ENCODE data around the gene ACBD6. TPM values are rescaled to one million over a fixed set of nuclear protein-coding genes. Genes with fewer than 3 reads are reported as not detected.

ACBD6 gene
- total RNA-seq, 1 experiment from 2014 or later = 98.8 TPM

GRCh38 chr1:180281490-180281889 is 220.9 kb downstream of the ACBD6 start:
- DNase-seq (ENCODE audit: low spot score) = no peak
- in situ Hi-C loops (cut with HindIII; ENCODE audit: low sequenced_read_pairs) = no loop called here

GRCh38 chr1:180280617-180281016 is 221.8 kb downstream of the ACBD6 start:
- DNase-seq (ENCODE audit: low spot score) = no peak
- in situ Hi-C loops (cut with HindIII; ENCODE audit: low sequenced_read_pairs) = no loop called here

- DNase-seq (ENCODE audit: low spot score) = no peak
- in situ Hi-C loops (cut with HindIII; ENCODE audit: low sequenced_read_pairs) = no loop called here
These were observed 222.7 kb downstream of the ACBD6 start for GRCh38 chr1:180279651-180280050.

- no peak for DNase-seq (ENCODE audit: low spot score)
- in situ Hi-C loops (cut with HindIII; ENCODE audit: low sequenced_read_pairs) = no loop called here
These were observed 223.6 kb downstream of the ACBD6 start for GRCh38 chr1:180278596-180279395.

- DNase-seq (ENCODE audit: low spot score) = peak; percentile 20
These were observed 224.2 kb downstream of the ACBD6 start for GRCh38 chr1:180278194-180278515.

GRCh38 chr1:180277476-180278193 is 224.7 kb downstream of the ACBD6 start:
- in situ Hi-C loops (cut with HindIII; ENCODE audit: low sequenced_read_pairs) = no loop called here
- DNase-seq (ENCODE audit: low spot score) = no peak

More at GRCh38 chr1:180278194-180278515, 224.2 kb downstream of the ACBD6 start:
- in situ Hi-C loops (cut with HindIII; ENCODE audit: low sequenced_read_pairs) = no loop called here

GRCh38 chr1:180275726-180276125 is 226.7 kb downstream of the ACBD6 start:
- in situ Hi-C loops (cut with HindIII; ENCODE audit: low sequenced_read_pairs) = no loop called here
- no peak for DNase-seq (ENCODE audit: low spot score)

- in situ Hi-C loops (cut with HindIII; ENCODE audit: low sequenced_read_pairs) = no loop called here
- no peak for DNase-seq (ENCODE audit: low spot score)
These were observed 228.2 kb downstream of the ACBD6 start for GRCh38 chr1:180274221-180274620.

GRCh38 chr1:180273066-180273465 is 229.3 kb downstream of the ACBD6 start:
- in situ Hi-C loops (cut with HindIII; ENCODE audit: low sequenced_read_pairs) = no loop called here
- no peak for DNase-seq (ENCODE audit: low spot score)

- in situ Hi-C loops (cut with HindIII; ENCODE audit: low sequenced_read_pairs) = no loop called here
- no peak for DNase-seq (ENCODE audit: low spot score)
These were observed 230.0 kb downstream of the ACBD6 start for GRCh38 chr1:180272395-180272794.

GRCh38 chr1:180271272-180272255 is 230.8 kb downstream of the ACBD6 start:
- in situ Hi-C loops (cut with HindIII; ENCODE audit: low sequenced_read_pairs) = no loop called here
- no peak for DNase-seq (ENCODE audit: low spot score)

- in situ Hi-C loops (cut with HindIII; ENCODE audit: low sequenced_read_pairs) = no loop called here
- no peak for DNase-seq (ENCODE audit: low spot score)
These were observed 231.7 kb downstream of the ACBD6 start for GRCh38 chr1:180270530-180271271.

GRCh38 chr1:180269645-180270529 is 232.5 kb downstream of the ACBD6 start:
- in situ Hi-C loops (cut with HindIII; ENCODE audit: low sequenced_read_pairs) = no loop called here
- no peak for DNase-seq (ENCODE audit: low spot score)

- in situ Hi-C loops (cut with HindIII; ENCODE audit: low sequenced_read_pairs) = no loop called here
These were observed 233.8 kb downstream of the ACBD6 start for GRCh38 chr1:180268556-180269075.

GRCh38 chr1:180267761-180268555 is 234.4 kb downstream of the ACBD6 start:
- no peak for DNase-seq (ENCODE audit: low spot score)
- in situ Hi-C loops (cut with HindIII; ENCODE audit: low sequenced_read_pairs) = no loop called here

More at GRCh38 chr1:180268556-180269075, 233.8 kb downstream of the ACBD6 start:
- no peak for DNase-seq (ENCODE audit: low spot score)

- in situ Hi-C loops (cut with HindIII; ENCODE audit: low sequenced_read_pairs) = no loop called here
- DNase-seq (ENCODE audit: low spot score) = no peak
These were observed 235.2 kb downstream of the ACBD6 start for GRCh38 chr1:180267211-180267561.

Measured in G401 (cell line).